Gastrocnemius medialis (tissue), 4 donors: Measurements from ENCODE around the gene ADCYAP1R1.

Experiments used
- POLR2A ChIP-seq, 2 donors: fragments of 450-650 bp; IDR thresholded peaks; one replicate each; pipeline ENCODE4 v1.6.1; 2017; ENCODE audit warnings: antibody characterized with exemption in 2 of 2, mild to moderate bottlenecking in 2 of 2, moderate library complexity in 2 of 2
- TF ChIP-seq, protein P1 (sequence below), 5 experiments: fragments of 450-650 bp in 3 of 5; fragments of 200-600 bp in 2 of 5; sonication (generic) in 2 of 5; IDR thresholded peaks in 4 of 5; conservative IDR thresholded peaks in 1 of 5; 1 replicate in 4 of 5; 2 replicates in 1 of 5; pipeline ENCODE4 v1.5.1; 2016 to 2019; ENCODE audit warnings: antibody characterized with exemption in 5 of 5, mild to moderate bottlenecking in 3 of 5, moderate library complexity in 3 of 5

DNA sequence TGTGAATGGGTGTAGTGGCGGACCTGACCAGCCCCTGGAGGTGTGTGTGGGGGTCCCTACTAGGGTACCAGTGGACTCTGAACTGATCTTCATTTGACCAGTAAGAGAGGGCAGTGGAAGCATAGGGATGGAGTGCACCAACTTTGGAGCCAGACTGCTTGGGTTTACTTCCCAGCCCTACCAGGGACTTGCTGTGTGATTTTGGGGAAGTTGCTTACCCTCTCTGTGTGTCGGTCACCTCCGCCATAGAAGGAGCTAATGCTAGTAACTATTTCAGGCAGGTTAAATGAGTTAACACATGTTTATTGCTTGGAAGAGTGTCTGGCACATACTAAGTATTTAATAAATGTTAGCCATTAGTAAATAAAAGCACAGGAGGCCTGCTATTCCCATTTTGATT lies 6.6 kb downstream of the ADCYAP1R1 start:
- TF ChIP-seq, protein P1, sequence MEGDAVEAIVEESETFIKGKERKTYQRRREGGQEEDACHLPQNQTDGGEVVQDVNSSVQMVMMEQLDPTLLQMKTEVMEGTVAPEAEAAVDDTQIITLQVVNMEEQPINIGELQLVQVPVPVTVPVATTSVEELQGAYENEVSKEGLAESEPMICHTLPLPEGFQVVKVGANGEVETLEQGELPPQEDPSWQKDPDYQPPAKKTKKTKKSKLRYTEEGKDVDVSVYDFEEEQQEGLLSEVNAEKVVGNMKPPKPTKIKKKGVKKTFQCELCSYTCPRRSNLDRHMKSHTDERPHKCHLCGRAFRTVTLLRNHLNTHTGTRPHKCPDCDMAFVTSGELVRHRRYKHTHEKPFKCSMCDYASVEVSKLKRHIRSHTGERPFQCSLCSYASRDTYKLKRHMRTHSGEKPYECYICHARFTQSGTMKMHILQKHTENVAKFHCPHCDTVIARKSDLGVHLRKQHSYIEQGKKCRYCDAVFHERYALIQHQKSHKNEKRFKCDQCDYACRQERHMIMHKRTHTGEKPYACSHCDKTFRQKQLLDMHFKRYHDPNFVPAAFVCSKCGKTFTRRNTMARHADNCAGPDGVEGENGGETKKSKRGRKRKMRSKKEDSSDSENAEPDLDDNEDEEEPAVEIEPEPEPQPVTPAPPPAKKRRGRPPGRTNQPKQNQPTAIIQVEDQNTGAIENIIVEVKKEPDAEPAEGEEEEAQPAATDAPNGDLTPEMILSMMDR (IDR thresholded peaks at IDR 0.05 in 4 of 5, conservative IDR thresholded peaks at IDR 0.05 in 1 of 5) = no peak
- TF ChIP-seq POLR2A (IDR thresholded peaks at IDR 0.05) = no peak
